ENCODE results near the gene PDSS2. TPM values are rescaled to one million over a fixed set of nuclear protein-coding genes. Genes with fewer than 3 reads are reported as not detected.

PDSS2 gene
- total RNA-seq, 1 experiment from 2014 or later = 17.7 TPM

GRCh38 chr6:107383705-107384104 is 75.7 kb downstream of the PDSS2 start:
- H3K4me3 ChIP-seq (ENCODE audit: low read depth in 2 of 2, low read length in 2 of 2) = no peak overlapping the region
- no TSS peak for BruUV-seq (replicated peaks)
- DNase-seq (ENCODE audit: low read depth, low spot score) (no peak), ATAC-seq (no peak)
- in situ Hi-C loops (cut with HindIII; ENCODE audit: low pct_unique_long_range_greater_than_20kb, low sequenced_read_pairs) = no loop called here
- H3K4me1 ChIP-seq (ENCODE audit: control insufficient read depth, insufficient read depth, low read length) = no peaks in the 10 kb centered on the region
- intact Hi-C loops (cut with micrococcal nuclease; ENCODE audit: unreplicated experiment) = no loop called here
- no peak for TF ChIP-seq REST (IDR thresholded peaks at IDR 0.05; ENCODE audit: insufficient read depth in 1 of 2, low read depth in 2 of 2, low read length in 1 of 2)
- TF ChIP-seq CTCF (IDR thresholded peaks at IDR 0.05) = no peak
- TF ChIP-seq TCF7L2 (IDR thresholded peaks at IDR 0.05; ENCODE audit: low read depth, low read length) = no peak
- TF ChIP-seq POLR2AphosphoS5 (IDR thresholded peaks at IDR 0.05; ENCODE audit: low read depth, low read length) = no peak
- TF ChIP-seq SIN3A (IDR thresholded peaks at IDR 0.05; ENCODE audit: borderline replicate concordance, insufficient read depth, low read depth, low read length) = no peak
- no peak overlapping the region for H3K27ac ChIP-seq (ENCODE audit: low read length)
- no peaks in the 10 kb centered on the region for H3K27me3 ChIP-seq (ENCODE audit: control insufficient read depth, insufficient read depth, low read length)
- ChIA-PET CTCF (no interaction called here), POLR2A (no interaction called here)
- H3K9me3 ChIP-seq (ENCODE audit: control insufficient read depth, insufficient read depth, low read depth, low read length) = peaks cover 5% of the 10 kb centered on the region; the same call in 1 of the 2 replicates
- no peaks in the 10 kb centered on the region for H3K36me3 ChIP-seq (ENCODE audit: control insufficient read depth, insufficient read depth, low read length)

- Histone ChIP-seq H3K27me3 (ENCODE audit: control insufficient read depth, insufficient read depth, low read length) (no peaks in the 10 kb centered on the region), H3K9me3 (ENCODE audit: control insufficient read depth, insufficient read depth, low read depth, low read length) (peaks cover 5% of the 10 kb centered on the region; the same call in 1 of the 2 replicates), H3K27ac (ENCODE audit: low read length) (no peak overlapping the region), H3K4me3 (ENCODE audit: low read depth in 2 of 2, low read length in 2 of 2) (no peak overlapping the region), H3K4me1 (ENCODE audit: control insufficient read depth, insufficient read depth, low read length) (no peaks in the 10 kb centered on the region), H3K36me3 (ENCODE audit: control insufficient read depth, insufficient read depth, low read length) (no peaks in the 10 kb centered on the region)
- intact Hi-C loops (cut with micrococcal nuclease; ENCODE audit: unreplicated experiment) (no loop called here), in situ Hi-C loops (cut with HindIII; ENCODE audit: low pct_unique_long_range_greater_than_20kb, low sequenced_read_pairs) (no loop called here)
- POLR2A ChIA-PET = no interaction called here
- TF ChIP-seq SIN3A (IDR thresholded peaks at IDR 0.05; ENCODE audit: borderline replicate concordance, insufficient read depth, low read depth, low read length) (no peak), TCF7L2 (IDR thresholded peaks at IDR 0.05; ENCODE audit: low read depth, low read length) (no peak), POLR2AphosphoS5 (IDR thresholded peaks at IDR 0.05; ENCODE audit: low read depth, low read length) (no peak), REST (IDR thresholded peaks at IDR 0.05; ENCODE audit: insufficient read depth in 1 of 2, low read depth in 2 of 2, low read length in 1 of 2) (no peak), CTCF (IDR thresholded peaks at IDR 0.05) (no peak)
- CTCF ChIA-PET = no interaction called here
- no peak for ATAC-seq
- no TSS peak for BruUV-seq (replicated peaks)
- no peak for DNase-seq (ENCODE audit: low read depth, low spot score)
Measured at GRCh38 chr6:107374264-107374663, 85.1 kb downstream of the PDSS2 start.

Data from Panc1 (cell line).